RKO (cell line): ENCODE results near the gene ERG.

ENCODE experiments used
- DNase-seq: peaks from one replicate; pipeline ENCODE4 v3.0.0-alpha.2; 2016; ENCODE audit warnings: low spot score

The ERG gene

DNA sequence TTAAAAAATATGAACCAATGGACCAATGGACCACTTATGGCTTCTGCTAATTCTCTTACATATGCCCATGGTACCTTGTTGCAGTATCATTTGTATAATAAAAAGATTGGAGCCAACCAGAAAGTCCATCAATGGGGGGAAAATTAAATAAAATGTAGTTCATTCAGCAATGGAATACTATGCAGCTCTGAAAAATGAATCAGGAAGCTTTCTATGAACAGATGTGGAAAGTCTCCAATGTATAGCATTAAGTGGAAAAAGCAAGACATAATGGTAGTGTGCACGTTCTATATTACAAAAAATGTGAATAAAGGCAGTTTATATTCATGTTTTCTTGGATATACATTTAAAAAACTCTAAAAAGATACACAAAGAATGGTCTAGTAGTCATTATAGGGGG lies 140.2 kb downstream of the ERG start:
- no peak for DNase-seq

DNA sequence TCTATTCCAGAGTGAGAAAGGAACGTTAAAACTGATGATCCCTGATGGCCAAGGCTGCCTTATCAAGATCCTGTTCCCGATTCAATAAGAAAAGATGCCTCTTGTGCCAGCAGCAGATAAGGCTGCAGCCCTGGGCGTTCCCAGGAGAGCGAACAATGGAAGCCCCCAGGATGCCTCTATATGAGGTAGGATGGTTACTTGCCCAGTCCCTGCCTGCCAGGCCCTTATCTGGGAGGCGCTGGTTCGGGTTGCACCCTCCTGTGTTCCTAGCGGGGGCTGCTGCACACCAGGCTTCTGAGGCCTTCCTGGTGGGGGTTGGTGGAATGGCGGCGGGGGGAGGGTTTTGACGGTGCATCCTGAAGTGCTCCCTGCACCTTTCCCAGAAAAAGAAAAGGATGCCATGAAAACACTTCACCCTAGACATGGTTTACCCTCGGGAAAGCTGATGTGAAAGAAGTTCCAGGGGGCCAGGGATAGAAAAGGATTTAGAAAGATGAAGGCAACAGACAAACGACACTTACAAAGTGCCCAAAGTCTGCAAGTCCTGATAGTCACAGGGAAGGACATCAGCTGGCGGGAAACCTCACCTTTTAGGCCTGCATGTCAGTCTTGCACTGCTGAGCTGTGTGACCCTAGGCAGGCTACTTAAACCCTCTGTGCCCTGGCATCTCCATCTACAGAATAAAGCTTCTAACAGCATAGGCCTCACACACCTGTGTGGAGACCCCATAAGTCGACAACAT lies 141.2 kb downstream of the ERG start:
- DNase-seq = no peak

DNA sequence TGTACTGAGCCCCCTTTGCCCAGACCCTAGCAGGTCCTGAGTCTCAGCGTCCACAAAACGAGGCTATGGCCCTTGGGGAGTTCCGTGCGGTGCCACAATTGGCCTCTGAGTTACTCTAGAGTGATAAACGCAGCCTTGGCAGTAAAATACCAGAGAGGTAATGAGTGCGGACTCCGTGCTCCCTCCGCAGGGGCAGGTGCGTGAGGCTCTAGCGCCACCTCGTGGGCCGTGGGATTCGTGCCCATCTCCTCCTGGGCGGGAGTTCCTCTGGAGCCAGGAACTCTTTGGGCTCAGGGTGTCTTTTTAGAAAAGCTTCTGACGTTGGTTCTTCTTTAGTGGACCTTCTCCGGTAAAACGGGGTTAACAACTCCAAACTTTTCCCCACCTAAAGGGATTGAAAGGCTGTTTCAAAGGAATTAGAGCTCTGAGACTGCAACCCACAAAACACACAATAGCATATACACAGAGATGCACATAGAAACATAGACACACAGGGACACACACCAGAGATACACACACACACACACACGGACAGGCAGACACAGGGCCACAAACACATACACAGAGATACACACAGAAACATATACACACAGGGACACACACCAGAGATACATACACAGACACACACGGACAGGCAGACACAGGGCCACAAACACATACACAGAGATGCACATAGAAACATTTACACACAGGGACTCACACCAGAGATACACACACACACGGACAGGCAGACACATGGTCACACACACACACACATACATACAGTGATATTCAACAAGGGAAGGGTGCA lies 142.1 kb downstream of the ERG start:
- peak; percentile 55 for DNase-seq

DNA sequence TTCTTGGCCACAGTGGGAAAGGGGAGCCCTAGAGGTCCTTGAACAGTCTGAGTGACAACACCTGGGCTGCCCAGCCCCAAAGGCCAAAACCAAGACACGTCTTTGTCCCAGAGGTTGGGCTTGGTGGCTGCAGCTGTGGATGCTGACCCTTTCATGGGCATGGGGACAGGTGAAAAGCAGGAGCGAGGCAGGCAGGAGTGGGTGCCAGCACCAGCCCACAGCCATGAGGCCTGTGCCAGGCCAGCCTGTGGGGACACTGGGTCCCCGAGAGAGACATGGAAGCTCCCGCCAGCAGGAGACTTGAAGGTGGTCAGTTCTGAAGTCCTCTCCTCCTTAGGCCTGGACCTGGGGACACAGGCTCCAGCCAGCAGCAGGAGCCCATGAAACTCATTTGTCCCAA lies 142.9 kb downstream of the ERG start:
- DNase-seq = no peak

DNA sequence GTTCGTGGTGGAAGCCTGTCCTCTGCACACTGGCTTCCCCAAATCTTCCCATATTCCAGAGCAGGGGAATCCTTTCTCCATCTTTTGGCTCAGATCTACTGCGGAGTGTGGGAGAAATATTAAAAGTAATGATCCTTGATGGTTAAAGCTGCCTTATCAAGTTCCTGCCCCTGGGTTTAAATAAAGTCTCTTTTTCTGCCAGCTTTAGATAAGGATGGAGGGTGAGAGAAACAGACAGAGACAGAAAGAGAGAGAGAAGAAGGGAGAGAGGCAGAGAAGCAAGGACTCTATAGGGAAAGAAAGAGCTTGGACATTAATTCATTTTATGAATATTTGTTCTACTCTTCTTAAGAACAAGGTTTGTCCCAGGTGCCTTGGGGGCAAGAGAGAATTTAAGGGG lies 143.5 kb downstream of the ERG start:
- DNase-seq = no peak

DNA sequence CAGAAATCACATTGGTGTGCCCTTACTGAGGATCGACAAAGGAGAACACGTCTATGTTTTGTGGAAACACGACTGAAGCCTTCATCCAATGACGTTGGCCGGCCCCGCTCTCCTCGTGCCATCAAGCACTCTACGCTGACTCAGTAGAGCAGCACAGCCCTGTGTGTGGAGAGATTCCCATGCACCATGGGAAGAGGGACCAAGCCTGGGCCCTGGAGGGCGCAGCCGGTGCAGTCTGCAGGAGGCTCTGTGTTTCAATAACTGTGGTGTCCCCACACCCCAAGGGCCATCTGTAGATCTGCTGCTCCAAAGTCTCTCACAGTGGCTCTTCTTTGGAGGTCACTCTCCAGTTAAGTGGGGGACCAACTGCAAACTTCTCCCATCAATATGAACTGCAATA lies 144.0 kb downstream of the ERG start:
- no peak for DNase-seq

DNA sequence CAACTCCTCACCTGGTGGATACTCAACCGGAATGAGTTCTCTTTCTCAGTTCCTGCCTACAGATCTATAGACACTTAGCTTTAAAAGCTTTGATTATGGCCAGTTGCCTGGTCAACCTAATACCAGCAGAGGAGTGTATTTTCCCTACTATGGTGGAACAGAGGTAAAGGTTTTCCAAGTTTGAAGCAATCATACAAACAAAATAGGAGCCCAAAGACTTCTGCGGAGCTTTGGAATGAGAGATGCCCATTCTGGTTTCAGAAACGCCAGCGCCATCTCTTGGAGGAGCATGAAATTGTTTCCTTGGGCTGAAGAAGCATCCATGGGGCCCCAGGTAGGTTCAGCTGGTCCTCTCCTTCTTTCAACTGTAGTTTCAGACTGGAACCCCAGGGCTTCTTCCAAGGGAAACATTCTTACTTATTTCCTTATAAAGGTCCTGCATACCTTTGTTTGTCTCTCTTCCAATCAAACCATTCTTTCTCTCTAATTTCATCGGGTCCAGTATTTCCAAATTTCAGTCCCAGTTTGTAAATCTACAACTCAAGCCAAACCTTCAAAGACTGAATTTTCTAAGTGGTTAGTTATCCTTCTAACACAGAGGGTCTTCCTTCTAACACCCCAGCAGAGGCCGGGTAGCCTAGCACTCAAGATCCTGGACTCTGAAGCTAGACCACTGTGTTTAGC lies 145.6 kb downstream of the ERG start:
- DNase-seq = peak; percentile 1

DNA sequence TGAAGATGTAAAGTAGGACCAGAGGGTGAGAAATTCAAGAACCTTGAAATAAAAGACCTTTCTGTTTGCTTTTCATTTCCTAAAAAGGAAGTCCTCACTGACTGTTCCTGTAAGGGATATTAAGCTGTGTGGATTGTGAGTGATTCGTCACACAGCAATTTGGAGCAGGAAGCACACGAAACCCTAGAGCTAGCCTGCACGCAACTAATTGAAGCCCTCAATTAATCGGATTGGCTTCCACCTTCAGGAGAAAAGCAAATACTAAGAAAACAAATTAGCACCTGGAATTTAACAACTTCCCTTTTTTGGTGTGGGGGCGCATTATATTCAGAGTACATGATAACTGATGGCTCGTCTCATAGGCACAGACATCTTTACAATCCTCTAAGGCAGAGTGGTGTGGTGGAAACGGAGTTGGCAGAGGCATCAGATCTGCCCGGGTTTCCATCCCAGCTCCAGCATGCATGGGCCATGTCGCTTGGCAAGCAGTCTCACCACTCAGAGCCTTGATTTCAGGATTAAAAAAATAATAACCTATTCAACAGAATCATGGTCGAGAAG lies 146.2 kb downstream of the ERG start:
- DNase-seq = peak; percentile 66

DNA sequence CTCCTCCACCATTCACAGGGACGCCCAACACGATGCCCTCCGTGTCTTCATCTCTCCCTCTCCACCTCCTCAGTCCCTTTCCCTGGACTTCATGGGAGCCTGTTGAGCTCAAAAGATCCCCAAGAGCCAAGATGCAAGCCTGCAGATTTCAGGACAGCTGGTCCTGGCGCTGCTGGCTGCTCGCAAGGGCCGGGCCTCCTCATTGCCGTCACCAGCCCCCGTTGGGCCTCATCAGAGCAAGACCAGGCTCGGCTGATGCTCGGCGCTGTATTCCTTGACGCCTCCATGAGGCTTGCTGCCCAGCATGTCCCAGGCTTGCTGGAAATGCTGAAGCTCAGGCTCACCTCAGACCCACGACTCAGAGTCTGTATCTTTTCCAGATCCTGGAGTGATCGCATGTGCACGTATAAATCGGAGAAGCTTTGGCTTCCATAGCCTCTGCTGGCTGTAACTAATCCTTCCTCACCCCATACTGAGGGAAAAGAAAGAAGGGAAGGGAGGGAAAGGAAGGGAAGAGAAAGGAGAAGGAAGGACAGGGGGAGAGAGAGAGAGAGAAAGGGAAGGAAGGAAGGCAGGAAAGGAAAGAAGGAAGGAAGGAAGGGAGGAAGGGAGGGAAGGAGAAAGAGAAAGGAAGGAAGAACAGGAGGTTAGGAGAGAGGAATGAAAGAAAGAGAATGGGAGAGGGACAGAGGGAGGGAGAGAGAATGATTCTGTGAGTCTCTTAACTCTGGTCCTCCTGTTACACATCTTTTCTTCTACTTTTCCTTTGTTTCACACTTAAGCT lies 146.9 kb downstream of the ERG start:
- DNase-seq = no peak

DNA sequence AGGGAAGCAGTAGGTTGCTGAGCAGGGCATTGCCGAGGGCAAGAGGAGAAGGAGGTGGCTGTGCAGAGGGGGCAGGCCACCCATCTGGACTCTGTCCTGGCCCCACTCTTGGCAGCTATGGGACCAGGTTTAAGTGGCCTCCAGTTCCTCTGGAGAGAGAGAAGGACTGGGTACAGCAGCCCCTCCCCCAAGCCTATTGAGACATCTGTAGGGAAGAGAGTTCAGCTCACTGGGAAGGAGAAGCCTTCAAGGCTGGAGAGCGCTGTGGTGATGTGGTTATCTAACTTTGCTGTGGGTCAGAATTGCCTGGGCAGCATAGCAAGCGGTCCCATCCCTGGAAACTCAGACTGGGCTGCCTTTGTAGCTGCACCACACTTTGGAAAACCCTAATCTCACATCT lies 147.6 kb downstream of the ERG start:
- DNase-seq = no peak

DNA sequence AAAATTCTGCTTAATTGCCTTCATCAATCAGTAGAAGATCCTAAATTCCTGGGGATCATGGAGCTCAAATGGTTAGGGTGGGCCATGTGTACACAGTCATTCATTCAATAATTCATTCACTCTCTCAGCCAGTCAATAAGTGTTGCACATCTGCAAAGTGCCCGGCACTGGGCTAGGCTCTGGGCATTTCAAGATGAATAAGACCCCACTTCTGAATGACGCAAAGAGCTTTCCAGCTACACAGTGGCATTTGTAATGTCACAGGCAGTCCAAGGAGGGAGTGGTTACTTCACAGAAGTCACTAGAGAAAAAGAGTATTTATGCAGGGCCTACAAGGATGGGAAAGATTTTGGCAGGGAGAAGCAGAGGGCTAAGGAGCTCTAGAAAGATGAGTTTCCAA lies 148.3 kb downstream of the ERG start:
- no peak for DNase-seq

DNA sequence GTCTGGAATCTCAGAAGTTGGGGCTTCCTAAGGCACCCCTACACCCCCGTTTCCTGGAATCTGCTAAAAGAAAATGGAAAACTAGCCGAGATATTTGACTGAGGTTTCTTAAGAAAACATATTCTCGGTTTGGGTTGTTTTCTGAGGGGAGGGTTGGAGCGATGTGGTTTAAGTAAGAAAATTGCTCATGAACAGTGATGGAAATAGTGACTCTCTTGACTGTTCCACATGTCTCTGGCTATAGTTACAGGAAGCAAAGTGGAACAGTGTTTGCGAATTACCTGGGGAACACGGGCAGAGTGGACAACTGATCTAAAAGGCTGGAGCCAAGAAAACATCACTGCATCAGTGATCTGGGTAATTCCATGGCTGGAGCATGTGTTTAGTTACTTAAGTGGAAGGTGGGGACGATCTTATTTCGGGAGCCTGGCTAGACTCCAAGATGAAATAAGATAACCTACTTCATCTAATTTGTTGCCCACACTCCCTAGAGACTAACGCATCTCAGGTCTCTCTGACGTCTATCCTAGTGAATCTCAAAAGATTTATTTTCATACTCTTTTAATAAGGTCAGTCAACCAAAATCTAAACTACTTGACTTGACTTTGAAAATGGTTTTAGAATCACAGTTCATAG lies 149.0 kb downstream of the ERG start:
- DNase-seq = no peak

DNA sequence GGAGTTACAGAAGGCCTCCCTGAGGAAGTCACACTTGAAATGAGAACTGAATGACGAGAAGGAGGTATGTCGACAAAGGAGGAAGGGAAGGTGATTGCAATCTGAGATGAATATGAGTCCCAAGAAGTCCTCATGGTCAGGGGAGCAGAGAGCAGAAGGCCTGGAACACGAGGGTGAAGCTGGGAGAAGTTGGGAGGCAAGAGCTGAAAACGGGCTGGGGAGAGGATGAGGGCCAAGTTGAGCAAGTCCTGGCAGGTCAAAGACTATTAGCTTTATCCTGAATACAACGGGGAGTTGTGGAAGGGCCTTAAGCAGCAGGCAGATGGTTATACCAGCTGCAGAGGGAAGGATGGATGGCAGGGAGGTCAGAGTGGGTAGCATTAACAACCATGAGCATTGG lies 152.0 kb downstream of the ERG start:
- DNase-seq = no peak

DNA sequence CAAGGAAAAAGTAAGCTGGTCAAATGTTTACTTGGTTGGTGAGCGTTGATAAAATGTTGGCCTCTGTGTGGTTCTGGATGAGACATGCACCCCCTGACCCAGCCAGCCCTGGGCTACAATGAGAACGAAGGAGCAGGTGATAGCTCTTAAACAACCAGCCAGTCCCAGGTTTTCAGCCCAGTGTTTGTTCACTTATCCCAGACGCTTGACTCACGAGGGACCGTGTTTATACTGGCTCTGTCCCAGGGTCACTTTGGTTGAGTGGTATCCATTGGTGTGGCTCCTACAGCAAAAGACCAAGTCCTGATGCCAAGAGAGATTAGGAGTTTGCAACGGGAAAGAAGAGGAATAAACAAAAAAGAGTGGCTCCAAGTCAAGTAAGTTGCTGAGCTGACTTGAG lies 154.6 kb downstream of the ERG start:
- no peak for DNase-seq

DNA sequence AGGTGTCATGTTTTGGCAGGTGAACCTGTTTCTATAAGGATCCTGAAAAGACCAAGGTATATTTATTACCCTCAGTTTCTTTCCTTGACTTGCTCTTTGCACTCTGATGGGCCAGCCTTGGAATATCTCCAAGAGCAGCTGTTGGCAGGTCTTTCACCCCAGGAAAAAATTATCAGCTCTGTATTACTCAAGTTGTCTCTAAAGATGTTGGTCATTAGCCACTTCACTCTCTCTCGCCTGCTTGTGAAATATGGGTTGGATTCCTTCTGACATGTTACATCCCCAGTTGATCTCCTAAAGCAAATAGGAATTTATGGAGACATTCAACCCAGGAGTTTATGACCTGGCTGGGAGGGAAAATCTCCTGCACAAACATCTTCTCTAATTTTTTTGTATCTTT lies 155.5 kb downstream of the ERG start:
- DNase-seq = no peak

DNA sequence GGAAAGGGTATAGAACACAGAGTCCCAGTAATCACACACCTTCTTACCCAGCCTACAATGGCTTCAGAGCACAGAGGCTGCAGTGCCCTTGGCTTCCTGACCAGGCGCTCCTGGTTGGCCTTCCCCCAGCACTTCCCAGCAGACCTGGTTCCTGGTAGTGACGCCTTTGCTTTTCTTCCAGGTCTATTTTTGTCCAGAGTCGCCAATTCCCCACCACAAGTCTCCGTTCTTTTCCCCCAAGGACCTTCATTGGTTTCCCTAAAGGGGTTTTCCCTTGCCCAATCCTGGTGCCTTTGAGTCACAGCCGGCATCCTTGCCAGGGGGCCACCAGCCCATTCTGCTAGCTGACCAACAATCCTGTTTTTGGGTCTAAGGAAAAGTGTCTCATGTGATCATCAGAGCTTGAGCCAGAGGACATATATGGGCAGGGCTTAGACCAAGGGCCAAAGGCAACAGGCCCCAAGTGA lies 156.7 kb downstream of the ERG start:
- DNase-seq = no peak

DNA sequence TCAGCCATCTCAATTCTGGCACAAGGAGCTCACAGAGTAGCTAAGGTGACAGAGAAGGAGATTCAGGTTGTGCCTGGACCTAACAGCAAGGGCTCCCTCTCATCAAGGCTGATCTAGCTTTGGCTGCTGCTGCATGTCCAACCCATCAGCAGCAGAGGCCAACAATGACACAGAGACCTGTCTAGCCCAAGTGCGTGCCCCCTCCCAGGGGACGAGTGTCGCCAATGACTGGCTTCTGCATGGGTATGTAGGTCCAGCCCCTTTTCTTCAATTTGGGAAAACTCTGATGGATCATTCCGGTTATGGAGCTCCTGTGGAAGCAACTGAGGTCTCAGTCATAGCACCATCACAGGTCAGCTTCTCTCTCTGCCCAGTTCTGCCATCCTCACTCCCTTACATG lies 158.1 kb downstream of the ERG start:
- no peak for DNase-seq

DNA sequence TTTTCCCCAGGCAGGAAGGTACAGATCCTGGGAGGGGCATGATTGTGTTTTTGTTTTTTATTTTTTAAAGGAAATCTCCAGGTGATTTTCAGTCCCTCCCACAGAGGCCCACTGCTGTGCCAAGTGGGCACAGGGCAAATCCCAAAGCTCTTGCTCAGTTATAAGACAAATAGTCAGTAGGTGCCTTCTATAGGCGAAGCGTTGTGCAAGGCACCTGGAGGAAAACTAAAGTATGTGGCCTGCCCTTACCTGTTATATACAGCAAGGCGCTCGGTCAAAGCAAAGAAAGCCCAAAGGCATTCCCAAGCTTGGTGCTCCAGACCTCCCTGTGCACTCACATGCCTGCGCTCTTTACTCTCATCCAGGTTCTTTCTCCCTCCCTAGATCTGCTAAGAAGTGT lies 160.5 kb downstream of the ERG start:
- DNase-seq = no peak

DNA sequence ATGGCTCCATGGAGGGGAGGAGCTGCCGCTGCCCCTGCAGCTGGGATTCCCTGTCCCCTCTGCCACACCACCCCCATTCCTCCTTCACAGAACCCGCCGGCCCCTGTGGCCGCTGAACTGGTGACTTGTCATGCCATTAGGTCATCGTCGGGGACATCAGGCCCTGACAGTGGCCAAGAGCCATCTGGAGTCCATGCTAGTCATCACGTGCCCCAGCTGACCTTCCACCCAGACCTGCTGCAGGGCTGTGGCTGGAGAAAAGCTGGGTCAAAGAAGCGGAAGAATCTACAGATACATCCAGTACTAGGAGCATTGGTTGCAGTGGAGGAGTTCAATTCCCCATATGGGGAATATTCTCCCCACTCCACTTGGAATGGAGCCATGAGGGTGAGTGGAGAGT lies 163.4 kb downstream of the ERG start:
- no peak for DNase-seq

DNA sequence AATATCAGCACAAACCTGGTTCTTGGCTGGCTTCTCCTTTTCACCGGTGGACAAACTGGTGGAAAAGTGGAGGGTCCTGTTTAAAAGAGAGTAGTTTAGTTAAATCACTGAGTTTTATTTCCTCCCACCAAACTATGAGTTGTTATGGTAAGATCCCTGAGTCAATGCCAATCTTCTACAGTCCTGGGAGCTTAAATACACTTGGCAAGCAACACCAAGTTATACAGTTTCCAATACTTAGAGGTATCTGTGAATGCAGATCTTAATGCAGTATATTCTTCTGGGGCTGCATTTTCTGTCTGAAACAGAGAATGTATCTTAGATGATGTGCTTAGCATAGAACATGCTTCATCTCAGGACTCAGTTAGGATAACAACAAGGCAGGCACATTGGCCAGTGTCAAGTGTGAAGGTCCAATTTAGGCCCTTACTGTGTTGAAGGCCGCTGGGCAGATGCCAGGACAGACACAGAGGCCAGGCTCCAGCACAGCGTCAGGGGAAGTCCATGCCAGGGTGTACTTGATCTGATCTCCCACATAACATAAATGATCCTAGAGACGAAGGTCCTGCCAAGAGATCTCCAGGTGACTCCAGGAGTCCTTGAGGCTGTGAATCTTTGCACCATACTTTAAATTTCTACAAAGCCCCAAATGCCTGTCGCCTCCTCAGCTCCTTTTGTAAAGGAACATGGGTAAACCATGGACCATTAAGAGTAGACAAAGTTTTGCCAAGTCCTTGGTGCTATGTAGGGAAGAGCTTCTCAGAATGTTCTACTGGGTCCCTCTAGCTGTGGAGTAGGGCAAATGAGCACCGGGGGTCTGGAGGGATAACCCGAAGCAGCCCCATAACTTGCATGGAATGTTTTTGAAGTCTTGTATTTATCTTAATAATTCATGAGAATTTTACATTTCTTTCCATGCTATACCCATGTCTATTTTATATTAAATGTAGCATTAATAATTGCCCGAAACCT lies 164.7 kb downstream of the ERG start:
- no peak for DNase-seq
